ENCODE data around the gene SLC22A23.

SLC22A23 gene

GRCh38 chr6:3280091-3280490 is 176.8 kb downstream of the SLC22A23 start:
- Histone ChIP-seq H3K27me3 (replicated peaks; ENCODE audit: insufficient read depth, low read length) (no peaks in the 10 kb centered on the region), H3K36me3 (replicated peaks; ENCODE audit: insufficient read depth, low read length) (no peaks in the 10 kb centered on the region), H3K9me2 (replicated peaks; ENCODE audit: insufficient read depth, low read length) (no peaks in the 10 kb centered on the region), H3K27ac (ENCODE audit: low read length) (no peak overlapping the region), H3K4me3 (ENCODE audit: low read length) (no peak overlapping the region), H4K20me1 (ENCODE audit: insufficient read depth, low read length) (no peaks in the 10 kb centered on the region), H2AFZ (ENCODE audit: low read length) (no peak overlapping the region), H3K9me3 (replicated peaks; ENCODE audit: insufficient read depth, low read length) (no peaks in the 10 kb centered on the region), H3K9ac (ENCODE audit: low read length) (no peak overlapping the region), H3F3A (ENCODE audit: insufficient read depth, low read length) (no peaks in the 10 kb centered on the region; the same call in 1 of the 2 replicates), H3K79me2 (ENCODE audit: low read length) (no peaks in the 10 kb centered on the region), H3K4me2 (ENCODE audit: low read depth, low read length) (no peak overlapping the region), H3K4me1 (ENCODE audit: low read length) (no peaks in the 10 kb centered on the region; the same call in 1 of the 2 replicates)
- TF ChIP-seq EZH2phosphoT487 (IDR thresholded peaks at IDR 0.05; ENCODE audit: low read length) (no peak), EZH2 (optimal IDR thresholded peaks at IDR 0.05; ENCODE audit: low read depth, low read length) (no peak), CTCF (IDR thresholded peaks at IDR 0.05; ENCODE audit: low read length) (no peak)
- DNase-seq, result no peak

GRCh38 chr6:3278691-3279090 is 178.2 kb downstream of the SLC22A23 start:
- H3K27me3 ChIP-seq (replicated peaks; ENCODE audit: insufficient read depth, low read length), result no peaks in the 10 kb centered on the region
- no peaks in the 10 kb centered on the region for H4K20me1 ChIP-seq (ENCODE audit: insufficient read depth, low read length)
- no peak for DNase-seq
- H3K4me1 ChIP-seq (ENCODE audit: low read length), result no peaks in the 10 kb centered on the region; the same call in 1 of the 2 replicates
- no peaks in the 10 kb centered on the region for H3K9me3 ChIP-seq (replicated peaks; ENCODE audit: insufficient read depth, low read length)
- H3K4me3 ChIP-seq (ENCODE audit: low read length), result no peak overlapping the region
- no peaks in the 10 kb centered on the region; the same call in 1 of the 2 replicates for H3F3A ChIP-seq (ENCODE audit: insufficient read depth, low read length)
- no peaks in the 10 kb centered on the region for H3K9me2 ChIP-seq (replicated peaks; ENCODE audit: insufficient read depth, low read length)
- no peaks in the 10 kb centered on the region for H3K79me2 ChIP-seq (ENCODE audit: low read length)
- no peak overlapping the region for H3K9ac ChIP-seq (ENCODE audit: low read length)
- H3K27ac ChIP-seq (ENCODE audit: low read length), result no peak overlapping the region
- no peak overlapping the region for H2AFZ ChIP-seq (ENCODE audit: low read length)
- H3K4me2 ChIP-seq (ENCODE audit: low read depth, low read length), result no peak overlapping the region
- no peak for TF ChIP-seq EZH2phosphoT487 (IDR thresholded peaks at IDR 0.05; ENCODE audit: low read length)
- no peak for TF ChIP-seq EZH2 (optimal IDR thresholded peaks at IDR 0.05; ENCODE audit: low read depth, low read length)
- TF ChIP-seq CTCF (IDR thresholded peaks at IDR 0.05; ENCODE audit: low read length), result no peak
- H3K36me3 ChIP-seq (replicated peaks; ENCODE audit: insufficient read depth, low read length), result no peaks in the 10 kb centered on the region

GRCh38 chr6:3277851-3278416 is 178.9 kb downstream of the SLC22A23 start:
- H3K4me1 ChIP-seq (ENCODE audit: low read length), result no peaks in the 10 kb centered on the region; the same call in 1 of the 2 replicates
- H3K9me2 ChIP-seq (replicated peaks; ENCODE audit: insufficient read depth, low read length), result no peaks in the 10 kb centered on the region
- no peak for DNase-seq
- no peak for TF ChIP-seq EZH2phosphoT487 (IDR thresholded peaks at IDR 0.05; ENCODE audit: low read length)
- no peak for TF ChIP-seq CTCF (IDR thresholded peaks at IDR 0.05; ENCODE audit: low read length)
- TF ChIP-seq EZH2 (optimal IDR thresholded peaks at IDR 0.05; ENCODE audit: low read depth, low read length), result no peak
- no peaks in the 10 kb centered on the region; the same call in 1 of the 2 replicates for H3F3A ChIP-seq (ENCODE audit: insufficient read depth, low read length)
- peaks cover 1% of the 10 kb centered on the region; the same call in 1 of the 2 replicates for H3K79me2 ChIP-seq (ENCODE audit: low read length)
- no peak overlapping the region for H3K4me2 ChIP-seq (ENCODE audit: low read depth, low read length)
- no peaks in the 10 kb centered on the region for H3K27me3 ChIP-seq (replicated peaks; ENCODE audit: insufficient read depth, low read length)
- no peaks in the 10 kb centered on the region for H4K20me1 ChIP-seq (ENCODE audit: insufficient read depth, low read length)
- no peaks in the 10 kb centered on the region for H3K36me3 ChIP-seq (replicated peaks; ENCODE audit: insufficient read depth, low read length)
- no peak overlapping the region for H3K9ac ChIP-seq (ENCODE audit: low read length)
- H2AFZ ChIP-seq (ENCODE audit: low read length), result no peak overlapping the region
- H3K9me3 ChIP-seq (replicated peaks; ENCODE audit: insufficient read depth, low read length), result no peaks in the 10 kb centered on the region
- no peak overlapping the region for H3K27ac ChIP-seq (ENCODE audit: low read length)
- no peak overlapping the region for H3K4me3 ChIP-seq (ENCODE audit: low read length)

Data from MM.1S (cell line).